K562 (cell line): ENCODE data around the gene DCAF4L1. TPM values are rescaled to one million over a fixed set of nuclear protein-coding genes. Genes with fewer than 3 reads are reported as not detected.

Experiments used
- ASH1L ChIP-seq: fragments of 450-650 bp; IDR thresholded peaks from 2 replicates; pipeline ENCODE4 v1.6.1; 2018; ENCODE audit warnings: borderline replicate concordance, mild to moderate bottlenecking, low read depth; ENCODE audit not compliant: partially characterized antibody
- C11orf30 ChIP-seq: fragments of 450-650 bp; IDR thresholded peaks from 2 replicates; pipeline ENCODE4 v1.6.1; 2016; ENCODE audit warnings: low read depth, mild to moderate bottlenecking
- CEBPB ChIP-seq: fragments of 450-650 bp; IDR thresholded peaks from 2 replicates; pipeline ENCODE4 v1.6.1; 2016; ENCODE audit warnings: missing genetic modification characterization, missing compliant biosample characterization
- CHD1 ChIP-seq: fragments of 200-600 bp; sonication (generic); IDR thresholded peaks from one replicate; pipeline ENCODE4 v1.6.1; 2012; ENCODE audit warnings: mild to moderate bottlenecking, moderate library complexity, low read length, inconsistent platforms
- ESRRA ChIP-seq: fragments of 450-650 bp; IDR thresholded peaks from 2 replicates; pipeline ENCODE4 v1.6.1; 2014; ENCODE audit warnings: low read depth, mild to moderate bottlenecking, moderate library complexity, borderline replicate concordance
- FOXJ2 ChIP-seq: fragments of 200-800 bp; sonication (Bioruptor generic); IDR thresholded peaks from 2 replicates; pipeline ENCODE4 v1.6.1; 2016; ENCODE audit warnings: missing genetic modification characterization, missing compliant biosample characterization
- KLF16 ChIP-seq: IDR thresholded peaks from 2 replicates; pipeline ENCODE4 v1.6.1; 2016; ENCODE audit warnings: antibody characterized with exemption
- MEIS2 ChIP-seq: fragments of 450-650 bp; IDR thresholded peaks from 2 replicates; pipeline ENCODE4 v1.6.1; 2014; ENCODE audit warnings: mild to moderate bottlenecking; ENCODE audit not compliant: partially characterized antibody
- TAL1 ChIP-seq: fragments of 450-650 bp; IDR thresholded peaks from 2 replicates; pipeline ENCODE4 v1.6.1; 2016; ENCODE audit warnings: mild to moderate bottlenecking
- TCF7 ChIP-seq: sonication (generic); IDR thresholded peaks from 2 replicates; pipeline ENCODE4 v1.6.1; 2016; ENCODE audit warnings: antibody characterized with exemption, borderline replicate concordance
- TSHZ1 ChIP-seq: fragments of 250-450 bp; sonication (Bioruptor Pico); IDR thresholded peaks from 2 replicates; pipeline ENCODE4 v1.4.0; 2020; ENCODE audit warnings: mild to moderate bottlenecking, moderate library complexity
- USF2 ChIP-seq: sonication (generic); formaldehyde crosslinking; IDR thresholded peaks from 2 replicates; pipeline ENCODE4 v1.5.0; 2020; ENCODE audit warnings: missing genetic modification reagents
- ZNF311 ChIP-seq: fragments of 250-450 bp; sonication (Bioruptor Pico); IDR thresholded peaks from 2 replicates; pipeline ENCODE4 v1.4.0; 2020; ENCODE audit warnings: mild to moderate bottlenecking, moderate library complexity
- ZNF395 ChIP-seq: fragments of 200-800 bp; sonication (Bioruptor generic); IDR thresholded peaks from 2 replicates; pipeline ENCODE4 v1.6.1; 2017; ENCODE audit warnings: missing genetic modification characterization, missing compliant biosample characterization
- ZNF408 ChIP-seq: fragments of 250-450 bp; sonication (Bioruptor Pico); IDR thresholded peaks from 2 replicates; pipeline ENCODE4 v1.4.0; 2020; ENCODE audit warnings: low read depth, mild to moderate bottlenecking, moderate library complexity
- ZNF41 ChIP-seq: fragments of 250-450 bp; sonication (Bioruptor Pico); conservative IDR thresholded peaks from 2 replicates; pipeline ENCODE4 v1.4.0; 2020; ENCODE audit warnings: mild to moderate bottlenecking
- polyA plus RNA-seq, 8 experiments: library from polyadenylated mRNA; depleted of rRNA in 4 of 8; stranded (reverse) in 5 of 8; unstranded in 3 of 8; fragments of >200 nt; fragmentation: Nextera tagmentation in 2 of 8; fragmentation: Illumina TruSeq in 1 of 8; extraction: Ambion mirVana in 2 of 8; extraction: Trizol in 1 of 8; gene quantifications; 2 replicates each; pipeline versions ENCODE4 v1.2.1 to v1.2.3, GENCODE V29; 2011 to 2014; ENCODE audit warnings: inconsistent platforms in 1 of 8, missing spikeins in 1 of 8
- total RNA-seq, 7 experiments: library from RNA; depleted of rRNA in 6 of 7; stranded (reverse); fragments of >200 nt in 6 of 7; fragmentation: Illumina TruSeq in 2 of 7; extraction: Trizol in 2 of 7; gene quantifications; 2 replicates each; pipeline versions ENCODE4 v1.2.1 to v1.2.3, GENCODE V29; 2011 to 2021; ENCODE audit warnings: low replicate concordance in 1 of 7
- TF ChIP-seq, protein P1 (sequence below): sonication (generic); formaldehyde crosslinking; IDR thresholded peaks from 2 replicates; pipeline ENCODE4 v1.8.0; 2022; ENCODE audit warnings: missing genetic modification reagents, mild to moderate bottlenecking, borderline replicate concordance
- TF ChIP-seq, protein P2 (sequence below): IDR thresholded peaks from 2 replicates; pipeline ENCODE4 v1.6.1; 2016; ENCODE audit warnings: missing genetic modification characterization, missing compliant biosample characterization

DCAF4L1 gene
- total and polyA plus RNA-seq, 9 of the 15 experiments (the other 6 are each of a cell fraction or from before 2014, with no cell fraction given), result 0.17 to 0.64 (median 0.36) TPM

GRCh38 chr4:41990365-41991111, 9.0 kb downstream of the DCAF4L1 start, which contains the start of gene SLC30A9 (continued):
- TF ChIP-seq TSHZ1 (CRISPR knock-in tag) (no peak), MEIS2 (no peak), C11orf30 (peak; percentile 95), ZNF408 (no peak), ZNF311 (CRISPR knock-in tag) (no peak), CHD1 (peak; percentile 63), ASH1L (no peak), USF2 (CRISPR knock-in tag) (no peak), FOXJ2 (tag) (no peak), ZNF395 (CRISPR knock-in tag) (no peak), ESRRA (no peak), CEBPB (tag) (no peak), KLF16 (no peak), ZNF41 (CRISPR knock-in tag) (no peak), TAL1 (no peak), TCF7 (0 out of 2 replicates have a peak, but pooled peaks have one; percentile 21)
- TF ChIP-seq, protein P1, sequence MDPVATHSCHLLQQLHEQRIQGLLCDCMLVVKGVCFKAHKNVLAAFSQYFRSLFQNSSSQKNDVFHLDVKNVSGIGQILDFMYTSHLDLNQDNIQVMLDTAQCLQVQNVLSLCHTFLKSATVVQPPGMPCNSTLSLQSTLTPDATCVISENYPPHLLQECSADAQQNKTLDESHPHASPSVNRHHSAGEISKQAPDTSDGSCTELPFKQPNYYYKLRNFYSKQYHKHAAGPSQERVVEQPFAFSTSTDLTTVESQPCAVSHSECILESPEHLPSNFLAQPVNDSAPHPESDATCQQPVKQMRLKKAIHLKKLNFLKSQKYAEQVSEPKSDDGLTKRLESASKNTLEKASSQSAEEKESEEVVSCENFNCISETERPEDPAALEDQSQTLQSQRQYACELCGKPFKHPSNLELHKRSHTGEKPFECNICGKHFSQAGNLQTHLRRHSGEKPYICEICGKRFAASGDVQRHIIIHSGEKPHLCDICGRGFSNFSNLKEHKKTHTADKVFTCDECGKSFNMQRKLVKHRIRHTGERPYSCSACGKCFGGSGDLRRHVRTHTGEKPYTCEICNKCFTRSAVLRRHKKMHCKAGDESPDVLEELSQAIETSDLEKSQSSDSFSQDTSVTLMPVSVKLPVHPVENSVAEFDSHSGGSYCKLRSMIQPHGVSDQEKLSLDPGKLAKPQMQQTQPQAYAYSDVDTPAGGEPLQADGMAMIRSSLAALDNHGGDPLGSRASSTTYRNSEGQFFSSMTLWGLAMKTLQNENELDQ (CRISPR knock-in tag), result no peak
- TF ChIP-seq, protein P2, sequence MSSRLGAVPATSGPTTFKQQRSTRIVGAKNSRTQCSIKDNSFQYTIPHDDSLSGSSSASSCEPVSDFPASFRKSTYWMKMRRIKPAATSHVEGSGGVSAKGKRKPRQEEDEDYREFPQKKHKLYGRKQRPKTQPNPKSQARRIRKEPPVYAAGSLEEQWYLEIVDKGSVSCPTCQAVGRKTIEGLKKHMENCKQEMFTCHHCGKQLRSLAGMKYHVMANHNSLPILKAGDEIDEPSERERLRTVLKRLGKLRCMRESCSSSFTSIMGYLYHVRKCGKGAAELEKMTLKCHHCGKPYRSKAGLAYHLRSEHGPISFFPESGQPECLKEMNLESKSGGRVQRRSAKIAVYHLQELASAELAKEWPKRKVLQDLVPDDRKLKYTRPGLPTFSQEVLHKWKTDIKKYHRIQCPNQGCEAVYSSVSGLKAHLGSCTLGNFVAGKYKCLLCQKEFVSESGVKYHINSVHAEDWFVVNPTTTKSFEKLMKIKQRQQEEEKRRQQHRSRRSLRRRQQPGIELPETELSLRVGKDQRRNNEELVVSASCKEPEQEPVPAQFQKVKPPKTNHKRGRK (tag), result no peak
